ENCODE measurements around the gene EVA1B. TPM values are rescaled to one million over a fixed set of nuclear protein-coding genes. Genes with fewer than 3 reads are reported as not detected.

Gene EVA1B
- 10 to 100 TPM; 35.8 to 45.9 (median 41.8) TPM for polyA plus RNA-seq (ENCODE audit: insufficient read length in 3 of 3)

GRCh38 chr1:36323636-36324352 lies at the start of gene EVA1B:
Gene EVA1B, minus strand, starts transcription at chr1:36323645. Its CDS starts 608 bp downstream, at chr1:36323037.
- peak; percentile 80 to 85 (median 81) for DNase-seq (ENCODE audit: low read depth in 3 of 3, low spot score in 2 of 3)

- DNase-seq (ENCODE audit: low read depth in 3 of 3, low spot score in 2 of 3): no peak
Observed at GRCh38 chr1:36372617-36373016, 49.2 kb upstream of the EVA1B start.

GRCh38 chr1:36369061-36369861 lies 45.8 kb upstream of the EVA1B start:
- DNase-seq (ENCODE audit: low read depth in 3 of 3, low spot score in 2 of 3): peak in 1 of 3 donors; percentile 67

- no peak for DNase-seq (ENCODE audit: low read depth in 3 of 3, low spot score in 2 of 3)
Observed at GRCh38 chr1:36367798-36368197, 44.4 kb upstream of the EVA1B start.

- DNase-seq (ENCODE audit: low read depth in 3 of 3, low spot score in 2 of 3): no peak
Observed at GRCh38 chr1:36367066-36367465, 43.6 kb upstream of the EVA1B start.

- DNase-seq (ENCODE audit: low read depth in 3 of 3, low spot score in 2 of 3): no peak
Observed at GRCh38 chr1:36366091-36366661, 42.7 kb upstream of the EVA1B start.

GRCh38 chr1:36365381-36365780 lies 41.9 kb upstream of the EVA1B start:
- no peak for DNase-seq (ENCODE audit: low read depth in 3 of 3, low spot score in 2 of 3)

- DNase-seq (ENCODE audit: low read depth in 3 of 3, low spot score in 2 of 3): no peak
Observed at GRCh38 chr1:36359911-36360550, 36.6 kb upstream of the EVA1B start.

GRCh38 chr1:36359383-36359782 lies 35.9 kb upstream of the EVA1B start:
- no peak for DNase-seq (ENCODE audit: low read depth in 3 of 3, low spot score in 2 of 3)

- no peak for DNase-seq (ENCODE audit: low read depth in 3 of 3, low spot score in 2 of 3)
Observed at GRCh38 chr1:36358514-36359084, 35.2 kb upstream of the EVA1B start.

GRCh38 chr1:36355811-36356210 lies 32.4 kb upstream of the EVA1B start:
- no peak for DNase-seq (ENCODE audit: low read depth in 3 of 3, low spot score in 2 of 3)

GRCh38 chr1:36354486-36354885 lies 31.0 kb upstream of the EVA1B start:
- DNase-seq (ENCODE audit: low read depth in 3 of 3, low spot score in 2 of 3): no peak

GRCh38 chr1:36352910-36353878 lies 29.7 kb upstream of the EVA1B start:
- no peak for DNase-seq (ENCODE audit: low read depth in 3 of 3, low spot score in 2 of 3)

GRCh38 chr1:36352125-36352909 lies 28.9 kb upstream of the EVA1B start:
- DNase-seq (ENCODE audit: low read depth in 3 of 3, low spot score in 2 of 3): no peak

GRCh38 chr1:36351227-36351977 lies 28.0 kb upstream of the EVA1B start:
- no peak for DNase-seq (ENCODE audit: low read depth in 3 of 3, low spot score in 2 of 3)

GRCh38 chr1:36350659-36351226 lies 27.3 kb upstream of the EVA1B start:
- DNase-seq (ENCODE audit: low read depth in 3 of 3, low spot score in 2 of 3): no peak

GRCh38 chr1:36349839-36350238 lies 26.4 kb upstream of the EVA1B start:
- no peak for DNase-seq (ENCODE audit: low read depth in 3 of 3, low spot score in 2 of 3)

- no peak for DNase-seq (ENCODE audit: low read depth in 3 of 3, low spot score in 2 of 3)
Observed at GRCh38 chr1:36349241-36349671, 25.8 kb upstream of the EVA1B start.
